CD14-positive monocyte (primary cell): Measurements from ENCODE around the gene PLAGL2. TPM values are rescaled to one million over a fixed set of nuclear protein-coding genes. Genes with fewer than 3 reads are reported as not detected.

ENCODE experiments used
- DNase-seq, 3 donors: peaks; one replicate each; pipeline ENCODE4 v3.0.0-alpha.2; 2011 to 2022
- H2AFZ ChIP-seq: 2 replicates; pipeline ENCODE4 v1.6.0; 2012; ENCODE audit warnings: mild to moderate bottlenecking, low read depth, low read length, inconsistent platforms; ENCODE audit not compliant: insufficient read depth, poor library complexity, severe bottlenecking
- H3K27ac ChIP-seq, 2 donors: 1 replicate in 1 of 2; 2 replicates in 1 of 2; pipeline ENCODE4 v1.5.1; 2012 to 2013; ENCODE audit warnings: low read length in 2 of 2, control low read depth in 1 of 2, inconsistent platforms in 1 of 2, low read depth in 1 of 2, mild to moderate bottlenecking in 1 of 2
- H3K27me3 ChIP-seq, 2 donors: one replicate each; pipeline versions ENCODE4 v1.6.0 to v1.6.1; 2011 to 2013; ENCODE audit warnings: low read length in 2 of 2; ENCODE audit not compliant: control insufficient read depth in 2 of 2, insufficient read depth in 2 of 2
- H3K36me3 ChIP-seq, 2 donors: replicated peaks in 1 of 2; 1 replicate in 1 of 2; 2 replicates in 1 of 2; pipeline versions ENCODE4 v1.5.1 to v1.6.1; 2012 to 2013; ENCODE audit warnings: low read length in 2 of 2, control low read depth in 1 of 2, inconsistent platforms in 1 of 2, mild to moderate bottlenecking in 1 of 2; ENCODE audit not compliant: insufficient read depth in 2 of 2, control insufficient read depth in 1 of 2
- H3K4me1 ChIP-seq, 2 donors: 1 replicate in 1 of 2; 2 replicates in 1 of 2; pipeline versions ENCODE4 v1.5.1 to v1.6.1; 2012 to 2013; ENCODE audit warnings: low read length in 2 of 2, control low read depth in 1 of 2, inconsistent platforms in 1 of 2, mild to moderate bottlenecking in 1 of 2, moderate library complexity in 1 of 2; ENCODE audit not compliant: insufficient read depth in 2 of 2, control insufficient read depth in 1 of 2
- H3K4me2 ChIP-seq: replicated peaks from 2 replicates; pipeline ENCODE3; 2012; ENCODE audit warnings: low read length, moderate library complexity, mild to moderate bottlenecking; ENCODE audit not compliant: poor library complexity, severe bottlenecking; ENCODE audit errors: extremely low read depth
- H3K4me3 ChIP-seq, 3 experiments: fragments of 200-600 bp in 1 of 3; sonication (generic) in 1 of 3; replicated peaks in 1 of 3; 1 replicate in 2 of 3; 2 replicates in 1 of 3; pipeline ENCODE4 v1.5.1; 2011 to 2013; ENCODE audit warnings: low read length in 3 of 3, mild to moderate bottlenecking in 3 of 3, control low read depth in 2 of 3, low read depth in 2 of 3, inconsistent platforms in 1 of 3, moderate library complexity in 1 of 3
- H3K79me2 ChIP-seq: 2 replicates; pipeline ENCODE4 v1.6.0; 2012; ENCODE audit warnings: mild to moderate bottlenecking, control low read depth, inconsistent platforms, low read length, moderate library complexity; ENCODE audit not compliant: insufficient read depth
- H3K9ac ChIP-seq: 2 replicates; pipeline ENCODE4 v1.6.0; 2017; ENCODE audit warnings: low read length, mild to moderate bottlenecking; ENCODE audit not compliant: insufficient read depth, poor library complexity, severe bottlenecking
- H3K9me3 ChIP-seq, 2 donors: replicated peaks in 1 of 2; 1 replicate in 1 of 2; 2 replicates in 1 of 2; pipeline versions ENCODE4 v1.5.1 to v1.6.1; 2012 to 2013; ENCODE audit warnings: low read length in 2 of 2, control low read depth in 1 of 2; ENCODE audit not compliant: control insufficient read depth in 1 of 2, insufficient read depth in 1 of 2
- H4K20me1 ChIP-seq: 2 replicates; pipeline ENCODE4 v1.6.0; 2012; ENCODE audit warnings: mild to moderate bottlenecking, low read length, control low read depth, moderate library complexity; ENCODE audit not compliant: insufficient read depth
- H3K27ac Mint-ChIP-seq, 7 donors: one replicate each; pipeline ENCODE4 v1.8.0; 2020; ENCODE audit warnings: mild to moderate bottlenecking in 7 of 7, mixed read lengths in 7 of 7, moderate library complexity in 6 of 7, inconsistent platforms in 2 of 7
- H3K27me3 Mint-ChIP-seq, 3 donors: one replicate each; pipeline ENCODE4 v1.8.0; 2021 to 2022; ENCODE audit warnings: low read depth in 3 of 3, mild to moderate bottlenecking in 3 of 3, mixed read lengths in 3 of 3, moderate library complexity in 3 of 3, inconsistent platforms in 1 of 3
- H3K36me3 Mint-ChIP-seq, 2 donors: one replicate each; pipeline ENCODE4 v1.8.0; 2020; ENCODE audit warnings: mixed read lengths in 2 of 2, inconsistent platforms in 1 of 2, mild to moderate bottlenecking in 1 of 2
- H3K4me1 Mint-ChIP-seq: one replicate; pipeline ENCODE4 v1.8.0; 2020; ENCODE audit warnings: mild to moderate bottlenecking, mixed read lengths
- H3K4me3 Mint-ChIP-seq, 2 donors: one replicate each; pipeline ENCODE4 v1.8.0; 2020; ENCODE audit warnings: mild to moderate bottlenecking in 2 of 2, mixed read lengths in 2 of 2, moderate library complexity in 1 of 2
- H3K9me3 Mint-ChIP-seq, 7 donors: one replicate each; pipeline ENCODE4 v1.8.0; 2020 to 2022; ENCODE audit warnings: mixed read lengths in 7 of 7, mild to moderate bottlenecking in 6 of 7, moderate library complexity in 6 of 7, inconsistent platforms in 2 of 7
- WGBS: methylation state at CpG from one replicate; pipeline ENCODE4 v1.1.5; 2013; ENCODE audit warnings: missing lambda C conversion rate; ENCODE audit not compliant: insufficient coverage; 5-methylcytosine and 5-hydroxymethylcytosine counted together
- intact Hi-C, 2 donors: fragments of 100-400 bp; cut with micrococcal nuclease; formaldehyde crosslinking; loops; one replicate each; pipeline versions ENCODE4 v1.15.0 to v1.15.1; 2023
- polyA plus RNA-seq, 3 donors: library from polyadenylated mRNA; depleted of rRNA in 1 of 3; unstranded in 2 of 3; stranded (reverse) in 1 of 3; fragments of 300-500 nt in 2 of 3; fragments of >200 nt in 1 of 3; fragmentation: Illumina TruSeq in 2 of 3; gene quantifications; 1 replicate in 2 of 3; 2 replicates in 1 of 3; pipeline ENCODE4 v1.2.3, GENCODE V29; 2012 to 2021
- TF ChIP-seq, protein P1 (sequence below): fragments of 200-600 bp; IDR thresholded peaks from one replicate; pipeline ENCODE4 v1.8.0; 2022; ENCODE audit warnings: antibody characterized with exemption, mild to moderate bottlenecking

Gene PLAGL2
- polyA plus RNA-seq, 3 donors, result 6.2 to 31.7 (median 14.7) TPM

DNA sequence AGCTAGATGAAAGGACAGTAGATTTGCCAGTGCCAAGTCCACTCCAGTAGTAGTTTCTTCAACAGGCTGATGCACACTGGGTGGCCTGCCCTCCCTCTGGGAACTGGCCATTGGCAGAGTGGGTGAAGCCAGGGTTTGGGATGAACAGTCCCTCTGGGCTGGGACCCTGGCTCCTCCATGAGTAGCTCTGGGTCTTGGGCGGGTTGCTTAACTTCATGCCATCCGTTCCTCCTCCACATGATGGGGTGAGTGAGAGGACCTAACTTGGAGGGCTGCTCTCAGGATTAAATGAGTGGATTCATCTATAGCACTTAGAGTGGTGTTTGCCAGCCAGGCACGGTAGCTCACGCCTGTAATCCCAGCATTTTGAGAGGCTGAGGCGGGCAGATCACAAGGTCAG is 47.2 kb downstream of the PLAGL2 start:
- H3K36me3 Mint-ChIP-seq, result peaks cover 79 to 92% of the 10 kb centered on the region in 2 donors
- TF ChIP-seq, protein P1, sequence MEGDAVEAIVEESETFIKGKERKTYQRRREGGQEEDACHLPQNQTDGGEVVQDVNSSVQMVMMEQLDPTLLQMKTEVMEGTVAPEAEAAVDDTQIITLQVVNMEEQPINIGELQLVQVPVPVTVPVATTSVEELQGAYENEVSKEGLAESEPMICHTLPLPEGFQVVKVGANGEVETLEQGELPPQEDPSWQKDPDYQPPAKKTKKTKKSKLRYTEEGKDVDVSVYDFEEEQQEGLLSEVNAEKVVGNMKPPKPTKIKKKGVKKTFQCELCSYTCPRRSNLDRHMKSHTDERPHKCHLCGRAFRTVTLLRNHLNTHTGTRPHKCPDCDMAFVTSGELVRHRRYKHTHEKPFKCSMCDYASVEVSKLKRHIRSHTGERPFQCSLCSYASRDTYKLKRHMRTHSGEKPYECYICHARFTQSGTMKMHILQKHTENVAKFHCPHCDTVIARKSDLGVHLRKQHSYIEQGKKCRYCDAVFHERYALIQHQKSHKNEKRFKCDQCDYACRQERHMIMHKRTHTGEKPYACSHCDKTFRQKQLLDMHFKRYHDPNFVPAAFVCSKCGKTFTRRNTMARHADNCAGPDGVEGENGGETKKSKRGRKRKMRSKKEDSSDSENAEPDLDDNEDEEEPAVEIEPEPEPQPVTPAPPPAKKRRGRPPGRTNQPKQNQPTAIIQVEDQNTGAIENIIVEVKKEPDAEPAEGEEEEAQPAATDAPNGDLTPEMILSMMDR, result no peak

DNA sequence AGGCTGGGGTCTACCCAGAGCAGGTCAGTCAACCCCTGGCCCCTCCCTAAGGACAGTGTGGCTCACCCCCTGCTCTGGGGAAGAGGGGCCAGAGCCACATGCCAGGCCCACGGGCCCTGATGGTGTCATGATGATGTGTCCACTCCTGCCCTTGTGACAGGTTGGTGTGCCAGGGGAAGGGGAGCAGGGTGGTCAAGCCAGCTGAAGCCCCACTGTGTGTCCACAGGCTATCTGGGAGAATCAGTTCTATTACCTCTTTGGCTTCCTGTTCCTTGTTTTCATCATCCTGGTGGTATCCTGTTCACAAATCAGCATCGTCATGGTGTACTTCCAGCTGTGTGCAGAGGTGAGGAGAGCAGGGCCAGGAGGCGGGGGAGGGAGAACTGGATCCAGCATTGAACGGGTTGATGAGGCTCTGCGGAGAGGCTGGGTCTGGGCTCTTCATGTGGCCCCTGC is 47.7 kb downstream of the PLAGL2 start:
- 75% methylated on average over 4 of the region's 5 CpGs for WGBS

More for the DNA sequence above, 47.2 kb downstream of the PLAGL2 start:
- Histone ChIP-seq H4K20me1 (peaks cover 20% of the 10 kb centered on the region), H3K27ac (peak overlapping the region in 1 of 2 donors; percentile 42), H3K9ac (no peak overlapping the region), H2AFZ (no peak overlapping the region), H3K4me2 (no peak overlapping the region), H3K4me1 (peaks cover 9 to 17% of the 10 kb centered on the region in 2 donors), H3K36me3 (peaks cover 74 to 89% of the 10 kb centered on the region in 2 donors), H3K9me3 (no peaks in the 10 kb centered on the region), H3K79me2 (peaks cover 3% of the 10 kb centered on the region), H3K27me3 (no peaks in the 10 kb centered on the region), H3K4me3 (no peak overlapping the region)
- Mint-ChIP-seq H3K27me3 (peaks cover 0 to 3% (median 2%) of the 10 kb centered on the region in 3 donors), H3K27ac (peak overlapping the region in 6 of 7 donors; percentile 8 to 73 (median 58)), H3K4me3 (no peak overlapping the region), H3K9me3 (no peaks in the 10 kb centered on the region), H3K4me1 (peaks cover 25% of the 10 kb centered on the region)
- intact Hi-C loops, result no loop called here
- DNase-seq, result no peak
- WGBS, result 100% methylated on average over 3 of the region's 5 CpGs

More for the DNA sequence above, 47.7 kb downstream of the PLAGL2 start:
- intact Hi-C loops, result loop anchor here in 1 of 2 donors (5.0 kb wide), 1 partner anchor 47 kb away; no protein-coding TSS in a partner anchor
- Histone ChIP-seq H3K4me3 (no peak overlapping the region), H3K9me3 (no peaks in the 10 kb centered on the region), H3K4me2 (no peak overlapping the region), H3K27me3 (no peaks in the 10 kb centered on the region), H3K4me1 (peaks cover 13 to 23% of the 10 kb centered on the region in 2 donors), H3K9ac (no peak overlapping the region), H3K27ac (peak overlapping the region in 1 of 2 donors; percentile 42), H2AFZ (no peak overlapping the region), H4K20me1 (peaks cover 14% of the 10 kb centered on the region), H3K79me2 (peaks cover 3% of the 10 kb centered on the region), H3K36me3 (peaks cover 69 to 84% of the 10 kb centered on the region in 2 donors)
- Mint-ChIP-seq H3K36me3 (peaks cover 73 to 90% of the 10 kb centered on the region in 2 donors), H3K27ac (peak overlapping the region in 5 of 7 donors; percentile 8 to 76 (median 63)), H3K9me3 (no peaks in the 10 kb centered on the region), H3K4me1 (peaks cover 30% of the 10 kb centered on the region), H3K27me3 (peaks cover 0 to 2% (median 0%) of the 10 kb centered on the region in 3 donors), H3K4me3 (no peak overlapping the region)
- TF ChIP-seq, protein P1, result no peak
- DNase-seq, result no peak
